Measurements from ENCODE around the gene ADGRD1.
"Not testable (repeated sequence)": the region's sequence is repeated elsewhere in the genome, so short reads cannot be mapped to it uniquely, and the experiment has no call there.

The ADGRD1 gene

GRCh38 chr12:131061041-131061806, 107.5 kb downstream of the ADGRD1 start:
- no peak for DNase-seq

- no peak for DNase-seq
Measured at GRCh38 chr12:131063413-131063812, 109.7 kb downstream of the ADGRD1 start.

- no peak for DNase-seq
Measured at GRCh38 chr12:131063960-131064359, 110.3 kb downstream of the ADGRD1 start.

GRCh38 chr12:131065279-131065678, 111.6 kb downstream of the ADGRD1 start:
- no peak for DNase-seq

GRCh38 chr12:131065801-131066200, 112.1 kb downstream of the ADGRD1 start:
- no peak for DNase-seq

- no peak for DNase-seq
Measured at GRCh38 chr12:131066207-131066885, 112.6 kb downstream of the ADGRD1 start.

GRCh38 chr12:131066886-131067490, 113.3 kb downstream of the ADGRD1 start:
- DNase-seq = no peak

GRCh38 chr12:131067981-131068851, 114.5 kb downstream of the ADGRD1 start:
- no peak for DNase-seq

GRCh38 chr12:131068926-131069720, 115.4 kb downstream of the ADGRD1 start:
- DNase-seq = not testable (repeated sequence)

GRCh38 chr12:131070136-131070535, 116.4 kb downstream of the ADGRD1 start:
- DNase-seq = not testable (repeated sequence)

- DNase-seq = not testable (repeated sequence)
Measured at GRCh38 chr12:131070668-131071067, 117.0 kb downstream of the ADGRD1 start.

GRCh38 chr12:131071234-131071820, 117.6 kb downstream of the ADGRD1 start:
- not testable (repeated sequence) for DNase-seq

- DNase-seq = not testable (repeated sequence)
Measured at GRCh38 chr12:131071950-131072349, 118.2 kb downstream of the ADGRD1 start.

- DNase-seq = no peak
Measured at GRCh38 chr12:131072451-131073230, 118.9 kb downstream of the ADGRD1 start.

GRCh38 chr12:131074221-131075083, 120.7 kb downstream of the ADGRD1 start:
- DNase-seq = no peak

- DNase-seq = no peak
Measured at GRCh38 chr12:131075194-131075593, 121.5 kb downstream of the ADGRD1 start.

- no peak for DNase-seq
Measured at GRCh38 chr12:131075611-131076010, 121.9 kb downstream of the ADGRD1 start.

- DNase-seq = no peak
Measured at GRCh38 chr12:131076296-131076695, 122.6 kb downstream of the ADGRD1 start.

All from DMS153 (cell line).